Mucosa of rectum (tissue), 2 donors: Measurements from ENCODE around the gene EHBP1L1.
A peak's percentile ranks its signal among the peaks of the same experiment; 100 is the strongest.

Source experiments
- H3K27ac ChIP-seq, 2 donors: one replicate each; pipeline ENCODE4 v1.7.0; 2013; ENCODE audit warnings: inconsistent platforms in 2 of 2, low read depth in 2 of 2, low read length in 2 of 2
- H3K27me3 ChIP-seq, 2 donors: one replicate each; pipeline ENCODE4 v1.7.0; 2013; ENCODE audit warnings: low read length in 2 of 2; ENCODE audit not compliant: control insufficient read depth in 2 of 2, insufficient read depth in 2 of 2
- H3K36me3 ChIP-seq, 2 donors: one replicate each; pipeline ENCODE4 v1.7.0; 2013; ENCODE audit warnings: low read length in 2 of 2; ENCODE audit not compliant: control insufficient read depth in 2 of 2, insufficient read depth in 2 of 2
- H3K4me1 ChIP-seq, 2 donors: one replicate each; pipeline ENCODE4 v1.7.0; 2013; ENCODE audit warnings: low read length in 2 of 2, mild to moderate bottlenecking in 1 of 2; ENCODE audit not compliant: control insufficient read depth in 2 of 2, insufficient read depth in 2 of 2
- H3K4me3 ChIP-seq, 2 donors: one replicate each; pipeline ENCODE4 v1.7.0; 2013; ENCODE audit warnings: low read length in 2 of 2
- H3K9ac ChIP-seq, 2 donors: one replicate each; pipeline ENCODE4 v1.7.0; 2013; ENCODE audit warnings: low read length in 2 of 2, low read depth in 1 of 2, mild to moderate bottlenecking in 1 of 2
- H3K9me3 ChIP-seq, 2 donors: one replicate each; pipeline ENCODE4 v1.7.0; 2013; ENCODE audit warnings: low read length in 2 of 2; ENCODE audit not compliant: control insufficient read depth in 2 of 2
- donor health status: healthy.
- donor health status: Normal muscosa, but diverticular disease.

EHBP1L1 gene

DNA sequence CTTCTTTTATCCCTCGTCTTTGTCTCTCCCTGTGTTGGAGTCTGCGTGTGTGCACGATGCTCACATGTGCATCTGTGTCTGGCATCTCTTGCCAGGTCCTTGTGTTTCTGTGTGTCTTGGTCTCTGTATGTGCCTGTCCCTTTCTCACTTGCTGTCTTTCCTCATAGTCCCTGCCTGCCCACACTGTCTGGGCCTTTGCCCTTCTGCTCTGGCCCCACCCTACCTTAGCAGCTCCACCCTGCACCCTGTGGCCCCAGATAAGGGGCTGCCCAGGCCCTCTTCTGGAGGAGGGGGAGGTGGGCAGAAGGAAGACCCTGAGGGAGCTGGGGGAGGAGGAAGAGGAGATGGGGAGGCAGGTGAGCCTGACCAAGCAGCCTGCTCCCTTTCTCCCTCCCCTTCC, 2.8 kb downstream of the EHBP1L1 start:
- Histone ChIP-seq H3K9me3 (no peaks in the 10 kb centered on the region), H3K4me1 (peaks cover 40 to 42% of the 10 kb centered on the region in 2 donors), H3K36me3 (peaks cover 16 to 26% of the 10 kb centered on the region in 2 donors), H3K4me3 (no peak overlapping the region), H3K27ac (peak overlapping the region in 1 of 2 donors; percentile 27), H3K9ac (peak overlapping the region in 1 of 2 donors; percentile 85), H3K27me3 (no peaks in the 10 kb centered on the region)

- Histone ChIP-seq H3K4me3 (no peak overlapping the region), H3K27ac (no peak overlapping the region), H3K27me3 (no peaks in the 10 kb centered on the region), H3K9me3 (no peaks in the 10 kb centered on the region), H3K36me3 (peaks cover 19 to 26% of the 10 kb centered on the region in 2 donors), H3K9ac (no peak overlapping the region), H3K4me1 (peaks cover 37 to 39% of the 10 kb centered on the region in 2 donors)
Measured at GRCh38 chr11:65579291-65579690, 3.4 kb downstream of the EHBP1L1 start.

- Histone ChIP-seq H3K4me1 (peaks cover 32 to 33% of the 10 kb centered on the region in 2 donors), H3K9ac (no peak overlapping the region), H3K4me3 (no peak overlapping the region), H3K27ac (no peak overlapping the region), H3K36me3 (peaks cover 19 to 26% of the 10 kb centered on the region in 2 donors), H3K9me3 (no peaks in the 10 kb centered on the region), H3K27me3 (no peaks in the 10 kb centered on the region)
Measured at GRCh38 chr11:65580031-65580692, 4.3 kb downstream of the EHBP1L1 start.

DNA sequence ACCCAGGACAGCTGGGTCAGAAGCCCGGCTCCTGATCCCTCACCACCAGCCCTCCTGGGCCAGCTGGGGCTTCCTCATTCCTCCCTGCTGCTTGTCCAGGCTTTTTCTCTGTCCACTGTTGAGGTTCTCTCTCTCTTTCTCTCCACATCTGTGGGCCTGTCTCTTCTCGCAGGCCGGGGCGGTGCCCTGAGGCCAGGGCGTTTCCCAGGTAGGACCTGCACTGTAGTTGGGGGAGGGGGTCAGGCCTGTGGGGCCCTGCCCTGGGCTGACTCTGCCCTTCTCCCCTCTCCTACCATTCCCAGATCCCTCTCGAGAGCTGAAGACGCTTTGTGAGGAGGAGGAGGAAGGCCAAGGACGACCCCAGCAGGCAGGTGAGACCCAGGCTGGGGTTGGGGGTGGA, 4.9 kb downstream of the EHBP1L1 start:
- Histone ChIP-seq H3K27me3 (no peaks in the 10 kb centered on the region), H3K27ac (no peak overlapping the region), H3K36me3 (peaks cover 24 to 28% of the 10 kb centered on the region in 2 donors), H3K4me3 (no peak overlapping the region), H3K9me3 (no peaks in the 10 kb centered on the region), H3K4me1 (peaks cover 27 to 28% of the 10 kb centered on the region in 2 donors), H3K9ac (no peak overlapping the region)

DNA sequence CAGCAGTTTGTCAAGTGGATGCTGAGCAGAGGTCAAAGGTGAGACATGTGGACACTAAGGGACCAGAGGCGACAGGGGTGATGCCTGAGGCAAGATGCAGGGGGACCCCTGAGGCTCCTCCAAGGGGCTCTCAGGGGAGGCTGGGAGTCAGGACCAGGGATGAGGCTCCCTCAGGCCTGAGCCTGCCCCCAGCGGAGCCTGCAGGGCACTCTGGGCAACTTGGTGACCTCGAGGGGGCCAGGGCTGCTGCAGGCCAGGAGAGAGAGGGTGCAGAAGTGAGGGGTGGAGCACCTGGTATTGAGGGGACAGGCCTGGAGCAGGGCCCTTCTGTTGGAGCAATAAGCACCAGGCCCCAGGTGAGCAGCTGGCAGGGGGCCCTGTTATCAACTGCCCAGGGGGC, 6.1 kb downstream of the EHBP1L1 start:
- H3K9me3 ChIP-seq: no peaks in the 10 kb centered on the region
- H3K9ac ChIP-seq: no peak overlapping the region
- peaks cover 20% of the 10 kb centered on the region in 2 donors for H3K4me1 ChIP-seq
- peaks cover 27 to 33% of the 10 kb centered on the region in 2 donors for H3K36me3 ChIP-seq
- H3K4me3 ChIP-seq: no peak overlapping the region
- no peaks in the 10 kb centered on the region for H3K27me3 ChIP-seq
- H3K27ac ChIP-seq: no peak overlapping the region

DNA sequence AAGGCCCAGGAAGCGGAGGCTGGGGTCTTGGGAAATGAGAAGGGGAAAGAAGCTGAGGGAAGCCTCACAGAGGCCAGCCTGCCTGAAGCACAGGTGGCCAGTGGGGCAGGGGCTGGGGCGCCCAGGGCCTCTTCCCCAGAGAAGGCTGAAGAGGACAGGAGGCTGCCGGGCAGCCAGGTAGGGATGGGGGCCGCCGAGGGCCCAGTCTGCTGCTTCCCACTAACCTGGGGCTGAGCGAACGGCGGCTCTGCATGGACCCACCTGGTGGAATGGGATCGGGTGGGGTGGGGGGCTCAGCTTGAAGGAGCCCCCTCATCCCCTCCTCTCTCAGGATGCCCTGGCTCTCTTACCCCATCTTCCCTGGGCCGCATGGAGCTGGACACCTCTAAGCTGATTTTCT, 7.7 kb downstream of the EHBP1L1 start:
- H3K4me3 ChIP-seq: no peak overlapping the region
- H3K4me1 ChIP-seq: peaks cover 13 to 14% of the 10 kb centered on the region in 2 donors
- no peak overlapping the region for H3K27ac ChIP-seq
- no peak overlapping the region for H3K9ac ChIP-seq
- peaks cover 27 to 33% of the 10 kb centered on the region in 2 donors for H3K36me3 ChIP-seq
- no peaks in the 10 kb centered on the region for H3K27me3 ChIP-seq
- no peaks in the 10 kb centered on the region for H3K9me3 ChIP-seq

- no peak overlapping the region for H3K9ac ChIP-seq
Measured at GRCh38 chr11:65584106-65584505, 8.3 kb downstream of the EHBP1L1 start.

DNA sequence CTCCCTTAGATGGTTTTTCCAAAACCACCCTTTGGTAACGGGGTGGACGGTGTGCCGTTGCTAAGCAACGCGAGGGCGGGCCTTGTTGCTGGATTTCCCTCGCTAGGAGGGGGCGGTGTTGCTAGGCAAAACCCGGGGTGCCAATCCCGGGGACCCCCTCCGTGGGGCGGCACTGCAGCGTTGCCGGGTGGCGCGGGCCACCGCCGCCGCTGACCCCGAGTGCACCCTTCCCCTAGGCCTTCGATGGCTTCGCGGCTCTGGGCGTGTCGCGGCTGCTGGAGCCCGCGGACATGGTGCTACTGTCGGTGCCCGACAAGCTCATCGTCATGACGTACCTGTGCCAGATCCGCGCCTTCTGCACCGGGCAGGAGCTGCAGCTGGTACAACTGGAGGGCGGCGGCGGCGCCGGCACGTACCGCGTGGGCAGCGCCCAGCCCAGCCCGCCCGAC, 8.9 kb downstream of the EHBP1L1 start:
- Histone ChIP-seq H3K9ac (no peak overlapping the region), H3K4me1 (peaks cover 13% of the 10 kb centered on the region in 2 donors), H3K36me3 (peaks cover 25 to 27% of the 10 kb centered on the region in 2 donors), H3K9me3 (no peaks in the 10 kb centered on the region), H3K27ac (no peak overlapping the region), H3K27me3 (no peaks in the 10 kb centered on the region), H3K4me3 (no peak overlapping the region)

More at GRCh38 chr11:65584106-65584505, 8.3 kb downstream of the EHBP1L1 start:
- Histone ChIP-seq H3K27me3 (no peaks in the 10 kb centered on the region), H3K4me3 (no peak overlapping the region), H3K27ac (no peak overlapping the region), H3K4me1 (peaks cover 13% of the 10 kb centered on the region in 2 donors), H3K36me3 (peaks cover 27 to 31% of the 10 kb centered on the region in 2 donors), H3K9me3 (no peaks in the 10 kb centered on the region)

DNA sequence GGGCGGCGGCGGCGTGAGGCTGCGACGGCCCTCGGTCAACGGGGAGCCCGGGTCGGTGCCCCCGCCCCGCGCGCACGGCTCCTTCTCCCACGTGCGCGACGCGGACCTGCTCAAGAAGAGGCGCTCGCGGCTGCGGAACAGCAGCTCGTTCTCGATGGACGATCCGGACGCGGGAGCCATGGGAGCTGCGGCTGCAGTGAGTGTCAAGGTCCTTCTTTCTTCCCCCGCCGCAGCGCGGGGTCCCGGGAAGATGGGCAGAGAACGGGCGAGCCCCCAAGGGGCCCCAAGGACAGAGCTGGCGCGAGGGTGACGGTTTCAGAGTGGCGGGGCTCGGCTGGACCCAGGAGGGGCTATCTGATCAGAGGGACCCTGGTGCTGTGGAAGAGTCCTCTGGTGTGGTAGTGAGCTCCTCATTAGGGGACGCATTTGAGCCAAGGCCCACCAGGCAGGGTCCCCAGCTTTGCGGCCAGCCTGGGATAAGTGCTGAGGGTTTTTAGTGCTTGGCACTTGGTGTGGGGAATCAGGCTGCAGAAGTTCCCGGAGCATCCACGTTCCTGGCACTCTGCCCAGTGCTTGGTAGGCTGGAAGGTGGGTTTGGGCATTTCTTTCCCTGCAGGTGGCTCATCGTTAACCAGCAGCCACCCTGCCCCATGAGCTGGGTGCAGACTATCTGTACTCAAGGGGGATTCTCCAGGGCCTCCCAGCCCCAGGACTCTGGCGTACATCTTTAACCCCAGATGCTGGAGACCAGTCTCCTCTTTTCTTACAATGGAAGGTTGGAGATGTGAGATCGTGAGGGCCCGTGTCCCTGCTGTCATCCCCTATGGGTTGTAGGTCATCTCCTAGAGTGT, 9.8 kb downstream of the EHBP1L1 start:
- H3K27me3 ChIP-seq: no peaks in the 10 kb centered on the region
- peaks cover 13% of the 10 kb centered on the region in 2 donors for H3K4me1 ChIP-seq
- H3K9ac ChIP-seq: no peak overlapping the region
- no peak overlapping the region for H3K4me3 ChIP-seq
- H3K36me3 ChIP-seq: peaks cover 24 to 25% of the 10 kb centered on the region in 2 donors
- peak overlapping the region in 1 of 2 donors; percentile 38 for H3K27ac ChIP-seq
- no peaks in the 10 kb centered on the region for H3K9me3 ChIP-seq

GRCh38 chr11:65586247-65586630, 10.4 kb downstream of the EHBP1L1 start:
- Histone ChIP-seq H3K9me3 (no peaks in the 10 kb centered on the region), H3K4me3 (no peak overlapping the region), H3K27me3 (no peaks in the 10 kb centered on the region), H3K27ac (peak overlapping the region in 1 of 2 donors; percentile 38), H3K9ac (no peak overlapping the region), H3K36me3 (peaks cover 18 to 20% of the 10 kb centered on the region in 2 donors), H3K4me1 (peaks cover 13% of the 10 kb centered on the region in 2 donors)
